H1 (cell line): ENCODE data around the gene ZNF419. TPM values are rescaled to one million over a fixed set of nuclear protein-coding genes. Genes with fewer than 3 reads are reported as not detected.

ENCODE experiments used
- CTCF ChIA-PET: fragments of 300-600 bp; sonication (Branson Sonifier 250); formaldehyde crosslinking; loops from one replicate; lab custom pipeline; 2021; ENCODE audit not compliant: partially characterized antibody; lab: Charles Lee
- POLR2A ChIA-PET: fragments of 300-600 bp; sonication (Branson Sonifier 250); formaldehyde crosslinking; loops from one replicate; lab custom pipeline; 2021; ENCODE audit warnings: inconsistent platforms; ENCODE audit not compliant: partially characterized antibody; lab: Charles Lee
- DNase-seq, 2 experiments: peaks; one replicate each; pipeline versions ENCODE4 v3.0.0 to v3.0.0-alpha.2; 2010 to 2022; ENCODE audit warnings: low spot score in 2 of 2, low read depth in 1 of 2, mixed read lengths in 1 of 2
- FAIRE-seq: peaks from 2 replicates; lab custom pipeline; 2011; peaks lifted over from hg19 to GRCh38; lab: Jason Lieb, UNC
- H2AFZ ChIP-seq: 2 replicates; pipeline ENCODE4 v1.8.1; 2012; ENCODE audit warnings: low read length, inconsistent platforms
- H2AK5ac ChIP-seq: 2 replicates; pipeline ENCODE4 v1.6.1; 2013; ENCODE audit warnings: low read depth, low read length
- H2BK120ac ChIP-seq: replicated peaks from 2 replicates; pipeline ENCODE3; 2013; ENCODE audit warnings: low read depth, low read length, inconsistent platforms
- H2BK12ac ChIP-seq: 2 replicates; pipeline ENCODE4 v1.6.1; 2013; ENCODE audit warnings: low read depth, low read length
- H2BK15ac ChIP-seq: 2 replicates; pipeline ENCODE4 v1.6.1; 2013; ENCODE audit warnings: low read length
- H2BK20ac ChIP-seq: 2 replicates; pipeline ENCODE4 v1.6.1; 2013; ENCODE audit warnings: low read length
- H2BK5ac ChIP-seq: 2 replicates; pipeline ENCODE4 v1.6.1; 2013; ENCODE audit warnings: low read depth, low read length
- H3K14ac ChIP-seq: 2 replicates; pipeline ENCODE4 v1.6.1; 2013; ENCODE audit warnings: inconsistent platforms; ENCODE audit not compliant: insufficient read length
- H3K18ac ChIP-seq: 2 replicates; pipeline ENCODE4 v1.6.1; 2013; ENCODE audit warnings: low read length; ENCODE audit errors: extremely low read depth
- H3K23ac ChIP-seq: 2 replicates; pipeline ENCODE4 v1.6.1; 2013; ENCODE audit warnings: inconsistent platforms; ENCODE audit not compliant: insufficient read length
- H3K23me2 ChIP-seq: 2 replicates; pipeline ENCODE4 v1.6.1; 2013; ENCODE audit warnings: low read depth, low read length
- H3K27ac ChIP-seq: 2 replicates; pipeline ENCODE4 v1.6.1; 2011; ENCODE audit warnings: low read depth, low read length, inconsistent platforms
- H3K27me3 ChIP-seq, 4 experiments: replicated peaks in 1 of 4; 1 replicate in 1 of 4; 2 replicates in 3 of 4; pipeline versions ENCODE4 v1.6.1 to v1.8.1; 2011 to 2013; ENCODE audit warnings: low read length in 3 of 4, mild to moderate bottlenecking in 3 of 4, inconsistent platforms in 2 of 4, mixed read lengths in 2 of 4, moderate library complexity in 1 of 4; ENCODE audit not compliant: control insufficient read depth in 3 of 4, insufficient read depth in 3 of 4; ENCODE audit errors: extremely low read depth in 1 of 4
- H3K36me3 ChIP-seq, 4 experiments: 2 replicates each; pipeline versions ENCODE4 v1.6.1 to v1.8.1; 2011 to 2013; ENCODE audit warnings: mild to moderate bottlenecking in 4 of 4, low read length in 3 of 4, moderate library complexity in 2 of 4, control low read depth in 1 of 4, inconsistent platforms in 1 of 4; ENCODE audit not compliant: insufficient read depth in 4 of 4, control insufficient read depth in 2 of 4
- H3K4ac ChIP-seq: replicated peaks from 2 replicates; pipeline ENCODE3; 2013; ENCODE audit warnings: low read length, low read depth, mixed read lengths, inconsistent platforms; ENCODE audit not compliant: insufficient read length
- H3K4me1 ChIP-seq, 4 experiments: replicated peaks in 1 of 4; 1 replicate in 1 of 4; 2 replicates in 3 of 4; pipeline versions ENCODE4 v1.6.1 to v1.8.1; 2011 to 2013; ENCODE audit warnings: low read length in 3 of 4, inconsistent platforms in 2 of 4, mixed read lengths in 1 of 4; ENCODE audit not compliant: insufficient read depth in 4 of 4, control insufficient read depth in 3 of 4
- H3K4me2 ChIP-seq, 2 experiments: 2 replicates each; pipeline versions ENCODE4 v1.6.1 to v1.8.1; 2011 to 2013; ENCODE audit warnings: low read depth in 2 of 2, low read length in 2 of 2, control low read depth in 1 of 2, inconsistent platforms in 1 of 2, mild to moderate bottlenecking in 1 of 2; ENCODE audit not compliant: insufficient read depth in 1 of 2
- H3K4me3 ChIP-seq, 4 experiments: fragments of 200-600, 300-600 bp in 1 of 4; sonication (generic), shearing (Covaris generic), sonication (Bioruptor Twin) in 1 of 4; 2 replicates each; pipeline versions ENCODE4 v1.5.1 to v1.8.1; 2011 to 2016; ENCODE audit warnings: low read length in 4 of 4, low read depth in 3 of 4, control low read depth in 2 of 4, inconsistent platforms in 2 of 4, mild to moderate bottlenecking in 2 of 4, mixed read lengths in 1 of 4, moderate library complexity in 1 of 4; ENCODE audit not compliant: insufficient read depth in 2 of 4; ENCODE audit errors: extremely low read depth in 1 of 4
- H3K56ac ChIP-seq: replicated peaks from 2 replicates; pipeline ENCODE3; 2013; ENCODE audit warnings: low read depth, mild to moderate bottlenecking, mixed read lengths, low read length, inconsistent platforms; ENCODE audit not compliant: insufficient read length
- H3K79me1 ChIP-seq: 2 replicates; pipeline ENCODE4 v1.6.1; 2013; ENCODE audit warnings: low read depth, low read length, control low read depth
- H3K79me2 ChIP-seq, 2 experiments: 2 replicates each; pipeline versions ENCODE4 v1.6.1 to v1.8.1; 2012 to 2013; ENCODE audit warnings: low read length in 2 of 2, mild to moderate bottlenecking in 2 of 2, inconsistent platforms in 1 of 2; ENCODE audit not compliant: insufficient read depth in 2 of 2, control insufficient read depth in 1 of 2
- H3K9ac ChIP-seq, 4 experiments: replicated peaks in 1 of 4; 1 replicate in 1 of 4; 2 replicates in 3 of 4; pipeline versions ENCODE4 v1.6.1 to v1.8.1; 2011 to 2013; ENCODE audit warnings: low read depth in 3 of 4, low read length in 3 of 4, control low read depth in 2 of 4, mild to moderate bottlenecking in 2 of 4, moderate library complexity in 2 of 4, inconsistent platforms in 1 of 4; ENCODE audit errors: extremely low read depth in 1 of 4
- H3K9me3 ChIP-seq, 2 experiments: 2 replicates each; pipeline versions ENCODE4 v1.6.1 to v1.8.1; 2012 to 2013; ENCODE audit warnings: mild to moderate bottlenecking in 2 of 2, moderate library complexity in 2 of 2, control low read depth in 1 of 2, inconsistent platforms in 1 of 2, low read depth in 1 of 2, low read length in 1 of 2, mixed read lengths in 1 of 2; ENCODE audit not compliant: insufficient read depth in 2 of 2
- H4K20me1 ChIP-seq, 2 experiments: replicated peaks in 1 of 2; 2 replicates each; pipeline versions ENCODE3 to v1.8.1; 2011 to 2013; ENCODE audit warnings: inconsistent platforms in 2 of 2, low read length in 2 of 2, mild to moderate bottlenecking in 1 of 2; ENCODE audit not compliant: insufficient read depth in 2 of 2, control insufficient read depth in 1 of 2
- H4K5ac ChIP-seq: 2 replicates; pipeline ENCODE4 v1.6.1; 2013; ENCODE audit warnings: low read length, low read depth, mixed read lengths, inconsistent platforms; ENCODE audit not compliant: insufficient read length
- H4K8ac ChIP-seq: 2 replicates; pipeline ENCODE4 v1.8.0; 2013; ENCODE audit warnings: mild to moderate bottlenecking, moderate library complexity, low read length, inconsistent platforms; ENCODE audit not compliant: insufficient read depth; ENCODE audit errors: extremely low read depth
- H4K91ac ChIP-seq: replicated peaks from 2 replicates; pipeline ENCODE3; 2013; ENCODE audit warnings: low read length, mixed read lengths, inconsistent platforms; ENCODE audit not compliant: insufficient read length
- BRCA1 ChIP-seq: IDR thresholded peaks from 2 replicates; pipeline ENCODE4 v1.6.1; 2012; ENCODE audit warnings: low read depth, low read length, improper control_type of control experiment
- CBX5 ChIP-seq: fragments of 300-800, 300-1000 bp; sonication (generic); IDR thresholded peaks from 2 replicates; pipeline ENCODE4 v1.7.1; 2016; ENCODE audit warnings: antibody characterized with exemption, low read length, low read depth
- RAD21 ChIP-seq, 2 experiments: IDR thresholded peaks in 1 of 2; conservative IDR thresholded peaks in 1 of 2; 2 replicates each; pipeline ENCODE4 v1.6.1; 2011; ENCODE audit warnings: low read depth in 2 of 2, low read length in 2 of 2, improper control_type of control experiment in 1 of 2, inconsistent platforms in 1 of 2, mild to moderate bottlenecking in 1 of 2, moderate library complexity in 1 of 2
- RNF2 ChIP-seq: fragments of 200-900, 300-1000 bp; sonication (generic); IDR thresholded peaks from 2 replicates; pipeline ENCODE4 v1.7.1; 2016; ENCODE audit warnings: borderline replicate concordance, low read depth, mild to moderate bottlenecking, antibody characterized with exemption, low read length; ENCODE audit not compliant: poor library complexity, severe bottlenecking; ENCODE audit errors: missing control alignments
- TAF1 ChIP-seq: IDR thresholded peaks from 2 replicates; pipeline ENCODE4 v1.6.1; 2011; ENCODE audit warnings: mild to moderate bottlenecking, low read depth, low read length
- YY1 ChIP-seq: IDR thresholded peaks from 2 replicates; pipeline ENCODE4 v1.6.1; 2011; ENCODE audit warnings: low read depth, mild to moderate bottlenecking, low read length
- WGBS, 2 experiments: shearing (Covaris generic) in 1 of 2; methylation state at CpG; one replicate each; pipeline versions ENCODE4 v1.1.6 to v1.1.7; 2013 to 2015; ENCODE audit warnings: low lambda C conversion rate in 2 of 2, mixed read lengths in 2 of 2, inconsistent platforms in 1 of 2, low coverage in 1 of 2, missing lambda C conversion rate in 1 of 2; ENCODE audit not compliant: insufficient replicate concordance in 2 of 2, insufficient coverage in 1 of 2, insufficient read length in 1 of 2; ENCODE audit errors: extremely low coverage in 1 of 2, missing lambda C conversion rate in 1 of 2; 5-methylcytosine and 5-hydroxymethylcytosine counted together
- polyA plus RNA-seq, 7 experiments: library from polyadenylated mRNA; depleted of rRNA in 3 of 7; stranded (reverse) in 5 of 7; unstranded in 2 of 7; fragments of >200 nt in 5 of 7; fragments of 200-250 nt in 2 of 7; gene quantifications; 1 replicate in 5 of 7; 2 replicates in 1 of 7; 4 replicates in 1 of 7; pipeline versions ENCODE4 v1.2.1 to v1.2.3, GENCODE V29; 2011 to 2013; ENCODE audit warnings: missing spikeins in 2 of 7, mixed read lengths in 2 of 7
- total RNA-seq: library from RNA; stranded (reverse); fragmentation: NEBNext Ultra II Directional; extraction: Animal tissue kit (Norgen Biotek cat#: 25700); gene quantifications from 2 replicates; pipeline ENCODE4 v1.2.1, GENCODE V29; 2021

The ZNF419 gene
- total and polyA plus RNA-seq, 2 of the 8 experiments (the other 6 are each of a cell fraction or from before 2014, with no cell fraction given): 5.8 to 11.9 TPM

GRCh38 chr19:57512845-57513244 is 25.3 kb downstream of the ZNF419 start:
- ChIA-PET CTCF (no interaction called here), POLR2A (no interaction called here)
- FAIRE-seq: no peak
- no peak overlapping the region for H2BK5ac ChIP-seq
- no peak overlapping the region for H2BK20ac ChIP-seq
- TF ChIP-seq CBX5: no peak
- TF ChIP-seq BRCA1: no peak
- no peak for TF ChIP-seq YY1
- TF ChIP-seq TAF1: no peak
- TF ChIP-seq RNF2: no peak
- no peak for TF ChIP-seq RAD21 (IDR thresholded peaks at IDR 0.05 in 1 of 2, conservative IDR thresholded peaks at IDR 0.05 in 1 of 2; ENCODE audit: low read depth in 2 of 2, low read length in 2 of 2)
- no peak overlapping the region for H3K56ac ChIP-seq
- 91% methylated on average over 6 of the region's 6 CpGs; no CpG with 5 or more reads in 1 of the 2 experiments for WGBS, 2 experiments
- no peak overlapping the region for H2BK120ac ChIP-seq
- no peak overlapping the region for H3K4me2 ChIP-seq
- H3K79me2 ChIP-seq: no peaks in the 10 kb centered on the region
- no peak overlapping the region for H2BK15ac ChIP-seq
- no peak overlapping the region for H3K14ac ChIP-seq
- H4K8ac ChIP-seq: no peak overlapping the region
- peaks cover 15 to 22% of the 10 kb centered on the region in 2 experiments for H3K9me3 ChIP-seq
- H3K36me3 ChIP-seq: peaks cover 0 to 15% (median 4%) of the 10 kb centered on the region in 4 experiments; a peak in 4 of 8 replicates
- no peak overlapping the region for H3K4me3 ChIP-seq
- H3K4me1 ChIP-seq: no peaks in the 10 kb centered on the region
- no peaks in the 10 kb centered on the region for H3K79me1 ChIP-seq
- DNase-seq: no peak
- H3K4ac ChIP-seq: no peak overlapping the region
- no peak overlapping the region for H3K27ac ChIP-seq
- H3K27me3 ChIP-seq: no peaks in the 10 kb centered on the region
- H4K91ac ChIP-seq: no peak overlapping the region
- no peak overlapping the region for H3K18ac ChIP-seq
- no peak overlapping the region for H4K5ac ChIP-seq
- no peak overlapping the region for H2AFZ ChIP-seq
- H2BK12ac ChIP-seq: no peak overlapping the region
- H3K23me2 ChIP-seq: no peaks in the 10 kb centered on the region
- H4K20me1 ChIP-seq: no peaks in the 10 kb centered on the region
- H2AK5ac ChIP-seq: no peak overlapping the region
- no peak overlapping the region for H3K23ac ChIP-seq
- H3K9ac ChIP-seq: no peak overlapping the region
